MM.1S (cell line): ENCODE data around the gene GRXCR2.

Experiments
- DNase-seq: peaks from one replicate; pipeline ENCODE4 v3.0.0-alpha.2; 2015
- H2AFZ ChIP-seq: fragments of 300-600 bp; sonication (generic); 2 replicates; pipeline ENCODE4 v1.6.0; 2016; ENCODE audit warnings: antibody characterized with exemption, low read length
- H3F3A ChIP-seq: fragments of 300-600 bp; sonication (generic); 2 replicates; pipeline ENCODE4 v1.6.1; 2016; ENCODE audit warnings: mild to moderate bottlenecking, antibody characterized with exemption, low read length, moderate library complexity, mixed read lengths; ENCODE audit not compliant: insufficient read depth
- H3K27ac ChIP-seq: fragments of 300-600 bp; sonication (generic); 2 replicates; pipeline ENCODE4 v1.5.1; 2016; ENCODE audit warnings: mild to moderate bottlenecking, low read length
- H3K27me3 ChIP-seq: fragments of 300-600 bp; sonication (generic); replicated peaks from 2 replicates; pipeline ENCODE4 v1.6.0; 2016; ENCODE audit warnings: low read length; ENCODE audit not compliant: insufficient read depth
- H3K36me3 ChIP-seq: fragments of 300-600 bp; sonication (generic); replicated peaks from 2 replicates; pipeline ENCODE4 v1.6.1; 2016; ENCODE audit warnings: mild to moderate bottlenecking, low read length, mixed read lengths; ENCODE audit not compliant: insufficient read depth
- H3K4me1 ChIP-seq: fragments of 300-600 bp; sonication (generic); 2 replicates; pipeline ENCODE4 v1.6.1; 2016; ENCODE audit warnings: low read length, mixed read lengths
- H3K4me2 ChIP-seq: fragments of 300-600 bp; sonication (generic); 2 replicates; pipeline ENCODE4 v1.6.0; 2016; ENCODE audit warnings: low read depth, low read length
- H3K4me3 ChIP-seq: fragments of 300-600 bp; sonication (generic); 2 replicates; pipeline ENCODE4 v1.5.1; 2016; ENCODE audit warnings: low read length, mixed read lengths
- H3K79me2 ChIP-seq: fragments of 300-600 bp; sonication (generic); 2 replicates; pipeline ENCODE4 v1.6.1; 2016; ENCODE audit warnings: mixed run types, low read length, mixed read lengths
- H3K9ac ChIP-seq: fragments of 300-600 bp; sonication (generic); 2 replicates; pipeline ENCODE4 v1.6.1; 2016; ENCODE audit warnings: low read length, mixed read lengths
- H3K9me2 ChIP-seq: fragments of 300-600 bp; sonication (generic); replicated peaks from 2 replicates; pipeline ENCODE4 v1.6.1; 2016; ENCODE audit warnings: mild to moderate bottlenecking, low read length, mixed read lengths; ENCODE audit not compliant: insufficient read depth
- H3K9me3 ChIP-seq: fragments of 300-600 bp; sonication (generic); replicated peaks from 2 replicates; pipeline ENCODE4 v1.6.1; 2016; ENCODE audit warnings: mild to moderate bottlenecking, low read length, mixed read lengths; ENCODE audit not compliant: insufficient read depth
- H4K20me1 ChIP-seq: fragments of 300-600 bp; sonication (generic); 2 replicates; pipeline ENCODE4 v1.6.1; 2016; ENCODE audit warnings: mild to moderate bottlenecking, low read length, moderate library complexity, mixed read lengths; ENCODE audit not compliant: insufficient read depth
- CTCF ChIP-seq: fragments of 300-600 bp; sonication (generic); IDR thresholded peaks from 2 replicates; pipeline ENCODE4 v1.5.1; 2016; ENCODE audit warnings: antibody characterized with exemption, low read length, mixed read lengths
- EZH2 ChIP-seq: fragments of 300-600 bp; sonication (generic); optimal IDR thresholded peaks from 2 replicates; pipeline ENCODE3; 2017; ENCODE audit warnings: low read depth, mild to moderate bottlenecking, antibody characterized with exemption, low read length, mixed read lengths
- EZH2phosphoT487 ChIP-seq: fragments of 300-600 bp; sonication (generic); IDR thresholded peaks from 2 replicates; pipeline ENCODE4 v1.6.1; 2018; ENCODE audit warnings: antibody characterized with exemption, low read length

GRXCR2 gene

GRCh38 chr5:145889611-145890010 is 16.8 kb upstream of the GRXCR2 start:
- H3K9ac ChIP-seq: no peak overlapping the region
- TF ChIP-seq CTCF (no peak), EZH2 (no peak), EZH2phosphoT487 (no peak)
- no peak overlapping the region for H2AFZ ChIP-seq
- no peaks in the 10 kb centered on the region for H3K9me3 ChIP-seq
- H3K27me3 ChIP-seq: no peaks in the 10 kb centered on the region
- no peak overlapping the region for H3K27ac ChIP-seq
- H3K79me2 ChIP-seq: no peaks in the 10 kb centered on the region
- H3K4me1 ChIP-seq: no peaks in the 10 kb centered on the region
- no peaks in the 10 kb centered on the region for H3F3A ChIP-seq
- no peaks in the 10 kb centered on the region for H3K36me3 ChIP-seq
- no peak overlapping the region for H3K4me2 ChIP-seq
- no peak for DNase-seq
- H4K20me1 ChIP-seq: no peaks in the 10 kb centered on the region
- H3K9me2 ChIP-seq: no peaks in the 10 kb centered on the region
- H3K4me3 ChIP-seq: no peak overlapping the region

- DNase-seq: no peak
- no peak overlapping the region for H2AFZ ChIP-seq
Measured at GRCh38 chr5:145887976-145888574, 15.3 kb upstream of the GRXCR2 start.

GRCh38 chr5:145887217-145887616 is 14.4 kb upstream of the GRXCR2 start:
- no peaks in the 10 kb centered on the region for H3K4me1 ChIP-seq
- H4K20me1 ChIP-seq: no peaks in the 10 kb centered on the region
- no peaks in the 10 kb centered on the region for H3K36me3 ChIP-seq
- H3F3A ChIP-seq: no peaks in the 10 kb centered on the region
- no peaks in the 10 kb centered on the region for H3K79me2 ChIP-seq
- no peak overlapping the region for H3K4me2 ChIP-seq
- H2AFZ ChIP-seq: no peak overlapping the region
- DNase-seq: no peak
- H3K27me3 ChIP-seq: no peaks in the 10 kb centered on the region
- no peaks in the 10 kb centered on the region for H3K9me2 ChIP-seq
- TF ChIP-seq CTCF (no peak), EZH2phosphoT487 (no peak), EZH2 (no peak)
- H3K4me3 ChIP-seq: no peak overlapping the region
- H3K9ac ChIP-seq: no peak overlapping the region
- H3K9me3 ChIP-seq: no peaks in the 10 kb centered on the region
- no peak overlapping the region for H3K27ac ChIP-seq

More at GRCh38 chr5:145887976-145888574, 15.3 kb upstream of the GRXCR2 start:
- Histone ChIP-seq H3K4me1 (no peaks in the 10 kb centered on the region), H3F3A (no peaks in the 10 kb centered on the region), H3K9me3 (no peaks in the 10 kb centered on the region), H3K36me3 (no peaks in the 10 kb centered on the region), H3K27me3 (no peaks in the 10 kb centered on the region), H4K20me1 (no peaks in the 10 kb centered on the region), H3K4me3 (no peak overlapping the region), H3K9ac (no peak overlapping the region), H3K79me2 (no peaks in the 10 kb centered on the region), H3K27ac (no peak overlapping the region), H3K4me2 (no peak overlapping the region), H3K9me2 (no peaks in the 10 kb centered on the region)
- TF ChIP-seq CTCF (peak; percentile 39), EZH2phosphoT487 (no peak), EZH2 (no peak)
